Measurements from ENCODE around the gene RNU6-9. TPM values are rescaled to one million over a fixed set of nuclear protein-coding genes. Genes with fewer than 3 reads are reported as not detected.
A peak's percentile ranks its signal among the peaks of the same experiment; 100 is the strongest.

The RNU6-9 gene
- total RNA-seq, 1 donor: not detected

GRCh38 chr19:920051-920864 lies 27.0 kb downstream of the RNU6-9 start:
- no peak for TF ChIP-seq CTCF (IDR thresholded peaks at IDR 0.05; ENCODE audit: insufficient read depth, low read depth, low read length)
- no peak for DNase-seq (ENCODE audit: low read depth)
- no peak overlapping the region for H3K4me3 ChIP-seq (ENCODE audit: low read depth, low read length)

GRCh38 chr19:924553-925086 lies 31.3 kb downstream of the RNU6-9 start:
- no peak for DNase-seq (ENCODE audit: low read depth)

GRCh38 chr19:925087-925525 lies 31.8 kb downstream of the RNU6-9 start:
- H3K4me3 ChIP-seq (ENCODE audit: low read depth, low read length): peak overlapping the region; percentile 91
- no peak for TF ChIP-seq CTCF (IDR thresholded peaks at IDR 0.05; ENCODE audit: insufficient read depth, low read depth, low read length)
- DNase-seq (ENCODE audit: low read depth): peak; percentile 41

More at GRCh38 chr19:924553-925086, 31.3 kb downstream of the RNU6-9 start:
- TF ChIP-seq CTCF (IDR thresholded peaks at IDR 0.05; ENCODE audit: insufficient read depth, low read depth, low read length): no peak
- H3K4me3 ChIP-seq (ENCODE audit: low read depth, low read length): peak overlapping the region; percentile 91

- peak within 1 kb of the TSS; percentile 91 for H3K4me3 ChIP-seq (ENCODE audit: low read depth, low read length)
- no peak for TF ChIP-seq CTCF (IDR thresholded peaks at IDR 0.05; ENCODE audit: insufficient read depth, low read depth, low read length)
- DNase-seq (ENCODE audit: low read depth): peak; percentile 89
These were observed 32.4 kb downstream of the RNU6-9 start, which contains the start of gene ARID3A for GRCh38 chr19:925526-926322. TSS of gene ARID3A (plus strand) at chr19:926035. CDS start at chr19:929529, 3,494 bp downstream.

- no peak for TF ChIP-seq CTCF (IDR thresholded peaks at IDR 0.05; ENCODE audit: insufficient read depth, low read depth, low read length)
- DNase-seq (ENCODE audit: low read depth): no peak
- peak overlapping the region; percentile 91 for H3K4me3 ChIP-seq (ENCODE audit: low read depth, low read length)
These were observed 33.0 kb downstream of the RNU6-9 start for GRCh38 chr19:926323-926588.

GRCh38 chr19:926589-927350 lies 33.5 kb downstream of the RNU6-9 start:
- TF ChIP-seq CTCF (IDR thresholded peaks at IDR 0.05; ENCODE audit: insufficient read depth, low read depth, low read length): no peak
- peak; percentile 84 for DNase-seq (ENCODE audit: low read depth)
- peak overlapping the region; percentile 91 for H3K4me3 ChIP-seq (ENCODE audit: low read depth, low read length)
